SU-DHL-6 (cell line): Measurements from ENCODE around the gene BAHCC1.

Source experiments
- CTCF ChIP-seq: fragments of 200-600 bp; sonication (generic); IDR thresholded peaks from one replicate; pipeline ENCODE4 v1.5.1; 2017; ENCODE audit warnings: antibody characterized with exemption, mild to moderate bottlenecking, low read length, moderate library complexity; ENCODE audit not compliant: insufficient read depth, poor library complexity, severe bottlenecking
- EZH2phosphoT487 ChIP-seq: fragments of 200-600 bp; sonication (generic), shearing (Covaris generic); conservative IDR thresholded peaks from 2 replicates; pipeline ENCODE4 v1.6.1; 2018; ENCODE audit warnings: mild to moderate bottlenecking, antibody characterized with exemption, low read length, moderate library complexity, mixed read lengths

- TF ChIP-seq CTCF, result no peak
- TF ChIP-seq EZH2phosphoT487, result no peak
These were observed 4.4 kb upstream of the BAHCC1 start for GRCh38 chr17:81390873-81391255.
